Inferior parietal cortex (tissue), 1 donor: ENCODE data around the gene NKAIN4.

Source experiments
- DNase-seq: peaks from one replicate; pipeline ENCODE4 v3.0.0-alpha.2; 2016; ENCODE audit errors: extremely low spot score

Gene NKAIN4

DNA sequence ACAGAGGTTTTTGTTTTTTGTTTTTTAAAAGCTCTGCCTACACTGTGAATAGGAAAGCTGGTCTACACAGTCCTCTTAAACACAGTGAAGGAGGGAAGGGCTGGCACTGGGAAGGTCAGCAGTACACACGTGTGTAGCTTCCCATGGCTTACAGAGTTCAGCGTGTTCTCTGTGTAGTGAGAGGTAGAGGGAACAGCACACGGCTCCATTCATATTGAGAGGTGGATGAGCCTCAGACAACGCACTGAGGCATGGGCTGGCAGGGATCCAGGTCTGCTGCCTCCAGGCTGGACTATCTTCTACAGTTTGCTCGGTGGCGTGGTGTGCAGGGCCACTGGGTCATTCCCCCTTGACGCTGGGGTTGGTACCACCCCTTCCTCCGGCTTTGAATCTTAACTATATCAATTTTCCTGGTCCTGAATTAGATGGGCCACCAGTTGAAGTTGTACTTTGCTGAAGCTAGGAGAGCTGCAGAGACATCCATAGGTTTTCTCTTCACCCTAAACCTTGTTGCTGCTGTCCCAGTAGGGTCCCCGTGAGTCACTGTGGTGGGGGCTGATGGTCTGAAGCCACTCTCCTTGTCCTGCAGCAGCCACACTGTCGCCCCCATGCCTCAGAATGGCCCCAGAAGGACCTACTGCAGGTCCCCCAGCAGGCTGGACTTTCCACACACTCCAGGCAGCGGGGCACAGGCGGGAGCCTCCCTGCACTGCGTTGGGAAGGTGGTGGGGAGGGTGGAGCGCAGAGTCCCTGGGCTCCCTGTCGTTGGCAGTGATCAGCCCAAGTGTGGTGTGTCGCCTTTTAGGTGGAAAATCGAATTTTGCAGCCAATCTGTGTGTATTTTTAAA, 20.3 kb upstream of the NKAIN4 start:
- DNase-seq, result no peak

DNA sequence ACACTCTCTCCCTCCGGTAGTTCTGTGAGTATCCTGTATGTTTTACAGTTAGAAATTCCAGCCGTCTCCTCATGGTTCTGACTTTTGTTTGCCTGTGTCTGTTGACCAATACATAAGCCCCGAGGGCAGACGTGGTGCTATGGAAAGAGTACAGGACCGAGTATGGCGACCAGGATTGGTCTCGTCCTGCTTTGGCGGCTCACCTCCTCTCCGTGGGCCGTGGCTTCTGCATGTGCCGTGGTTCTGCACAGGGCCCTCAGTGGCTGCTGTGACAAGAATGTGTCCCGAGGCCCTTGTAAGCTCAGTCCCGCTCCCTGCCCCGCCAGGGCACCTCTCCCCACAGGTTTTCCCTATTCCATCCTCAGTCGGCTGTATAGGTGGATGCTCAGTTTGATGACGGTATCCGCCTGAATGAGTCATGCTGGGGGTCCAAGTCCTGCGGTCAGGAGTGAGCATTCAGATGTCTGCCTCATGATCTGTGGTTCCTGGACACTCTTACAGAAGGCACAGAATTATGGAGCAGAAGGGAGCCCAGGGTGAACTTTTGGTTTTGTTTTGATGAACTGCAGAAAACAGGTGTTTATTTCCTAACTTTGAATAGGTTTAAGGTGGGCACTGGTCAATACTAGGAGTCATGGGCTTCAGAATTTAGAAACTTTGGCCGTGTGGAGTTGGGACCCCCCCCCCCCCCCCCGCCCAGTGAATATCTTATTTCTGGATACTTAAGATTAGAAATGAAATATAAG, 19.5 kb upstream of the NKAIN4 start:
- no peak for DNase-seq

DNA sequence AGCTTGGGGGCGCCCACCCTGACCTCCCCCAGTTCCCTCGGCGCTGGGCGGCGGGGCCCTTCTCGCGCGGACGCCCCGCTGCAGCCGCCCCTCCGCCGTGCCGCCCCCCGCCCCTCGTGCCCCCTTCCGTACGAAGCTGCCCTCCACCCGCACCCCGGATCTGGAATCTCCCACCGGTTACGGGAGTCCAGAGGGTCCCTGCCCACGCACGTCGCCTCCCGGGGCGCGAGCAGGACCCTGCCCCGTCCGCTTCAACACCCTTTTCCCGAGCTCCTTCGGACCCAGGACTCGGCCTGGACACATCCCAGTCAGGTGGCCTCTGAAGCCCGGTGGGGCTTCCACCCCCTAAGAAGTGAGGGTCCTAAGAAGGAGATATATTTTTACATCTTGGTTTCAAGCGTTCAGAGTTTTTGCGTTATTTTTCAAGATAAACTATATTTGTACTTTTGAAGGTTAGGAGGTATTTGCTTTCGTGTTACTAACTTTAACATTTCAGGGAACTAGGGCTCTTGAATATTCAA, 18.9 kb upstream of the NKAIN4 start:
- no peak for DNase-seq

DNA sequence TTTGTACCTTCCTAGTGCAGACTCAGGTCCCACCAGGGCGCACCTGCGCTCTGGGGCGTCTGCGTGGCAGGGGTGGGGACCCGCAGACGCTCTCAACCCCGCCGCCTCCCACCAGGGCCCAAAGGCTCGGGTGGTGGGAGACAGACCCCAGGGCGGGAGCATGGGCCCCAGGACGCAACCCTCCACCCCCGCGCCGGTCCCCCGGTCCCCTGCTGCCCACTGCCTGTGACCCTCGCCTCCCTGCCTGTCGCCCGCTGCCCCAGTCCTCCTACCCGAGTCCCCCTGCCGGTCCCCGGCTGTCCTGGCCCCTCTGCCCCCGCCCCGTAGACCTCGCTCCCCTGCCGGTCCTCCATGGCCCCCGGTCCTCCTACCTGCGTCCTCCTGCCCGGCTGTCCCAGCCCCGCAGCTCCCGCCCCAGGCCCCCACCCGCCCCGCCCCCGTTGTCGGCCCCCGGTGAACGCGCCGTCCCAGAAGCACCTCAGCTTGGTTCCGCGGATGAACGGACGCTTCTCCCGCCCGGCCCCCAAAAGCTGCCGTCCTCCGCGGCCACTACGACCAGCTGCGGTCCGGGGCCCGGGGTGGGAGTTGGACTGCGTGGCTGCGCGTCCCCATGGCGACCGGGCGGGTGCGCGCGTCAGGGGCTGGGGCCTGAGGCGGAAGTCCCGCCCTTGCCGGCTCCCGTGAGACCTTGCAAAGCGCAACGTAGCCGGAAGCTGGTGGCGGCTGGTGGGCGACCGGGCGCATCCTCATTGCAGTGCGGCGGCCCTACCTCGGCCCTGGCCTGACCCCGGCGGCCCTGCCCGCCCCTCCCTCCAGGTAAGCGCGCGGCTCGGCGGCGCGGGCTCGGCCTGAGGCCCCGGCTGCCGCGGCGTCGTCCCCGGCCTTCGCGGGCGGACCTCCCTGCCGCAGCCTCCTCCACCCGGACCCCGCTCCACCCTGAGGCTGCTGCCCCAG, 18.1 kb upstream of the NKAIN4 start, which contains the start of gene ARFGAP1:
Gene ARFGAP1, plus strand, starts transcription at position 709 of the 954 bp plus-strand sequence. CDS start 2,768 bp downstream, outside the sequence.
- peak; percentile 85 for DNase-seq

DNA sequence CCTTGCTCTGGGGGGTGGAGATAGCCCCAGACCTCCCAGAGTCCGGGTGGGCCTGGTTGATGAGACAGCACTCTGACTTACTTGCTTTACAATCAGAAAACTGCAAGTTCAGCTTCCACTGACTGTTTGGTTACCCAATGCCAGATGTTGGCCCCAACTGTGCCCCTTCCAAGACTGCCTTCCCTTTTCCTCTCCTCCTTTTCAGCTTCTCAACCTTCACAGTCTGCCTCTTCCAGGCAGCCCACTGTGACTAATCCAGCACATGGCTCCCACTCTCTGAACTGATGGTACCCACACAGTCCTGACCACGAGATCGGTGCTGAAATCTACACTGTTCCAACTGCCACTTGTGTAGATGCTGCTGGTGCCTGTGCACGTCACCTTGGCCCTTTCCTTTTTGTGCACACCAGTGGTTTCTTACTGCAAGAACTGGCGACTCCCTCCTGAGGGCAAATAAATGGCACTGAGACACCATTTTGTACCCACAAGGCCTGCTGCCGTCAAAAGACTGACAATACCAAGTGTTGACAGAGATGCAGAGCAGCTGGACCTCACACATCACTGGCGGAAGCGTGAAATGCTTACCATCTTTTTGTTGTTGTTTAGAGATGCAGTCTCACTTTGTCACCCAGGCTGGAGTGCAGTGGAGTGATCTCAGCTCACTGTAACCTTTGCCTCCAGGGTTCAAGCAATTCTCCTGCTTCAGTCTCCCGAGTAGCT, 16.5 kb upstream of the NKAIN4 start:
- DNase-seq, result no peak

DNA sequence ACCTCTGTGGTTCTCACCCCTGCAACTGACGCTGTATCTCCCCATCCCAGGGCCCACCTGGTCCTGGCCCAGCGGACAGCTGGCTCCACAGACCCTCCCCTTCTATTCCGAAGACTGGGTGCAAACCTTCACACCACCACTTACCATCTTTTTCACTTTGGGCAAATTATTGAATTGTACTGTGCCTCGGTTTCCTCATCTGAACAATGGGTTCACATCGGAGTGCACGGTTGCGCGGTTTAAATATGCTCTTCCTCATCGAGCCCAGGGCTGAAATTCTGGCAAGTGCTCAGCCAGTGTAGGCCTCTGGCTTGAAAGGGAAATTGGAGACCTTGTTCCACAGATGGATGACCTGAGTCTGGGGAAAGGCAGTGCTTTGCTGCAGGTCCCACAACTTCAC, 15.5 kb upstream of the NKAIN4 start:
- no peak for DNase-seq

DNA sequence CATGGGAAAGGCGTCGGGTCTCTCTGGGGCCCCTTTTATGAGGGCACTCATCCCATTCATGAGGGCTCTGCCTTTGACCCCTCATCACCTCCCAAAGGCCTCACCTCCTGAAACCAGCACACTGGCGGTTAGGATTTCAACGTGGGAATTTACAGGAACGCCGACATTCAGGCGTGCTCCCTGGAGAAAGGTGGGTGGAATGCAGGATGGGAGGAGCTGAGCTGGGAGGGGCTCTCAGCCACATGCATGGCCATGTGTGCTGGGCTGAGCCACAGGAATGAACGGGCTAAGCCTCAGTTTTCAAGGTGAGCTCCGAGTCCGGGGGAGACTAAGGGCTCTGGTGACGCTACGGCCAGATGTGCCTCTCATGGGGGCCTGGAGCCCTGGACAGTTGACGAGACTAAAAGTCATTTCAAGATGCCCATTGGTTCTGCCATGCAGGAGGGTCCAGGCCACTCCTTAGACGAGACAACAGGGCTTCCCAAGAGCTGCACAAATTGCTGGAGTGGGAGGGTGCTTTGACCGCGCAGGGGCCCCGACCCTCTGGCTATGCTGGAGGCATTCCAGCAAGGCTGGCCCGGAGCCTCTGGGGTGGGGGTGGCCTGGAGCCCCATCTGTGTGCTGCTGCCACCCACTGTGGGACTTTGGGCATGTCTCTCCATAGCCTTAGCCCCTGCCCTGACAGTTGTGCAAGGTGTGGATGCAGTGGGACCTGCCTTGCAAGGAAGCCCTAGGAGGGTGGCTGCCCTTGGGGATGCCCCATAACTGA, 14.6 kb upstream of the NKAIN4 start:
- no peak for DNase-seq

DNA sequence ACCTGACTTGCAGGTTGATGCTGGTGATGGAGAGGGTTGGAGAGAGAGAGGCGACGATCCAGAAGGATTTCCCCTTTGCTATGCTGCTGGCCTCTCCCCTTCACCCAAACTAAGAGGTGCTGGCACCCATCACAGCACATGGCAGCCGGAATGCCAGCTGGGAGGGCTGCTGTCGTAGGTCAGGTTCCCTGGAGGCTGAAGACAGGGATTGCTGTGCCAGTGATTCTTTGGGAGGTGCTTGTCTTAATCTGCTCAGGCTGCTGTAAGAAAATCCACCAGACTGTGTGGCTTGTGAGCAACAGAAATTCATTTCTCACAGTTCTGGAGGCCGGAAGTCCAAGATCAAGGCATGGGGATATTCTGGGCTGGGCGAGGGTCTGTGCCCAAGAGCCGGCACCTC, 14.0 kb upstream of the NKAIN4 start:
- DNase-seq, result no peak

DNA sequence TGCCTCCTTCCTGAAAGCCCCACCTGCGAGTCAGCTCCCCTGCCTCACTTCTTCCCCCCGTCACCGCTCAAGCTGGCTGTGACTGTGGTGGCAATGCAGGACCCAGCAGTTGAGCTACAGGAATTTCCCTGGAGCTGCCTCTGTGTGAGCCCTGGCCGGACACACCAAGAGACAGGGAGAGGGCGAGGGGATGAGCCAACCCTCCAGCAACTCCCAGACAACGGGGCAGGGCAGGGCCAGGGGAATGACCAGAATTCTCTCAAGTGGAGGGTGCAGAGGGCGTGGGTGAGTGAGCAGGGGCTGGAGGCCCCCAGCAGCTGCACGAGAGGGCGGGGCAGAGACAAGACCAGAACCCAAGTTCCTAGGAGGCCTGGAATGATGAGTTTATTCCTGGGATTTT, 13.4 kb upstream of the NKAIN4 start:
- DNase-seq, result no peak

DNA sequence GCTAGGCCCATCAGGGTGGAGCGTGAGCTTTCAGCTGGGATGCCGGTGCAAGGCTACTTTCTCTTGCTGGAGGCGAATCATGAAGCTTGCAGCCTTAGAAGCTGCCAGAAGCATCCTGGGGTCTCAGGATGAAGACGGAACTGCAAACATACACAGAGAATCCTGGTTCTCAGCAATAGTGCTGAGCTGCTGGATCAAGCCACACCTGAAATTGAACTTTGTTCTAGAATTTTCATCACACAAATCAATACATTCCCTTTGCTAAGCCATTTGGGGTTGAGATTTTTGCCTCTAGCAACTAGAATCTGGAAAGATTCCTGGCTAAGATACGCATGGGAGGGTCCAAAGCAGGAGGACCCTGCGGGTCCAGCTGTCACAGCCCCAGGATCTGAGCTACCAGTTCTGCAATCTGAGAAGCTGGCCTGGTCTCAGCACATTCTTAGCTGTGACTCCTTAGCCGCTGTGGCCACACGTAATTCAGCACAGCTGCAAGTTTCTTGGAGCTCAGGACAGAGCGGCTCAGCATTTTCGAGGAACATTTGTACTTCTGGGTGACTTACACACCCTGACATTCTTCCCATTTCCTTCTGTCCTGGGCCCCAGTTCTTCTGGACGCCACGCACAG, 11.7 kb upstream of the NKAIN4 start:
- DNase-seq, result no peak

DNA sequence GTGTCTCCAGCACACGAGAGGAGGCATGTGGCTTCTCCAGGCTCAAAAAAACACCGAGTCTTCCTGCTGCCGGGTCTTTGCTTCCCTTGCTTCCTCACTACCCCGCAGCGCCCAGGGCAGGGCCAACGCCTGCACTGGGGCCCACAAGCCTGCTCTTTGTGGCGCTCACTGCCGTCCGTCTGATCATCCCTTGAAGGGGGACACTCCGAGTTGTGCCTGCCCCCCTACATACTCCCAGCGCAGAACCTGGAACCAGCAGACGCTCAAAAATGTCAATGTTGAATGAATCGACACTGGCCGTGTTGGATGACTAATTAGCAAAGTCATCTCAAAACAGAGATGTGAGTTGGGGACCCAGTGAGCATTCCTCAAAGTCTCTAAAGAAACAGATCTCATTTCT, 10.3 kb upstream of the NKAIN4 start:
- DNase-seq, result no peak

DNA sequence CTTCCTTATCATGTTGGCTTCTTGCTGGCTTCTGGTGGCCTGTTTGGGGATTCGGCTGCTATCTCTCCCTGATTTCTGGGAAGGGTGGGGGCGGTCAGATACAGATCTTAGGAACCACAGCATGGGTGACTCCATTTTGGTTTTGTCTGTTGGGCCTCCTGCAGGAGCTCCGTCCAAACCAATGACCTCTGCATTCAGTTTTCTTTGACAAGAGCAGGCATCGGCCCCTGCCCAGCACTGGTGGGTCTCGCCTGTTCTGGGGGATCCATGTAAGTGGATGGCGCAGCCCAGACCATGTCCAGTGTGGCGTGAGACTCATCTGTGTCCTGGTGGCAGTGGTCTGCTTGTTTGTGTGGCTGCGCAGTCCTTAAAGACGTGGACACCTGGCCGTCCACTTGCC, 9.7 kb upstream of the NKAIN4 start:
- no peak for DNase-seq

DNA sequence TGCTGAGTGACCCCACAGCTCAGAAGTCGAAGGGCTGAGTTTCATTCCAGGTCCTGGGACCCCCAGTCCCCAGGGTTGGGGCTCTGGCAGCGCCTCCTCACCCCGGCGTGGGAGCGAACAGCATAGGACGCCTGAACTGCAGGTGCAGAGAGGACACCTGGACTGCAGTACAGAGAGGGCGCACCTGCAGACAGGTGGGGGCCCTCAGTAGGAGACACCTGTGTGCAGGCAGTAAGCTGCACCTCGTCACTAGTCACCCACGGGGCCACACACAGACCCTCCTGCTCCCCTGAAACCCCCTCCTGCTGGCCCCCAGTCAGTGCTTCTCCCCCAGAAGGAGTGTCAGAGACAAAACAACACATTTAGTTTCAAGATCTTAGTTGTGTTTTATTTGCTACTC, 8.6 kb upstream of the NKAIN4 start:
- DNase-seq, result no peak

DNA sequence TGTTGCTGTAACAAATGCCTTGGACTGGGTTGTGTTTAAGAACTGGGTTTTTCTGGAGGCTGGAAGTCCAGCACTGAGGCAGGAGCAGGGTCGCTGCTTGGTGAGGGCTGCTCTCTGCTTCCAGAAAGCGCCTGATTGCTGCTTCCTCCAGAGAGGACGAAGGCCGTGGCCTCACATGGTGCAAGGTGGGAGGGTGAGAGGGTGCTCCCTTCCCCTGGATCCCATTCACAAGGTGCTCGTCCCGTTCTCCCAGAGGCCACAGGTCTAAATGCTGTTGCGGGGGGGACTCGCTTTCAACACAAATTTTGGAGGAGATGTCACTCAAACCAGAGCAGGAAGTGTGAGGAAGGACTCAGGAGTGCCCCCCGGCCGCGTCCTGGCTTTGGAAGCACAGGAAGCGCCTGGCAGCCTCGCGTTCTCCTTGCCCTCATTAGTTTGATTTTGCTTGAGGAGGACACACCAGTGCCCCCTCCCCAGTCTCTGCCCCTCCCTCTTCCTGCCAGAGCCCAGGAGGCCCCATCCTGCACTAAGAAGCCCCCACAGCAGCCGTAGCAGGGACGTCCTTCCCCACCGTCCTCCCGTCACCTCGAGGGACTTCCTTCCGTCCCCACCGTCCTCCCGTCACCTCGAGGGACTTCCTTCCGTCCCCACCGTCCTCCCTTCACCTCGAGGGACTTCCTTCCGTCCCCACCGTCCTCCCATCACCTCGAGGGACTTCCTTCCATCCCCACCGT, 7.7 kb upstream of the NKAIN4 start:
- DNase-seq, result no peak

DNA sequence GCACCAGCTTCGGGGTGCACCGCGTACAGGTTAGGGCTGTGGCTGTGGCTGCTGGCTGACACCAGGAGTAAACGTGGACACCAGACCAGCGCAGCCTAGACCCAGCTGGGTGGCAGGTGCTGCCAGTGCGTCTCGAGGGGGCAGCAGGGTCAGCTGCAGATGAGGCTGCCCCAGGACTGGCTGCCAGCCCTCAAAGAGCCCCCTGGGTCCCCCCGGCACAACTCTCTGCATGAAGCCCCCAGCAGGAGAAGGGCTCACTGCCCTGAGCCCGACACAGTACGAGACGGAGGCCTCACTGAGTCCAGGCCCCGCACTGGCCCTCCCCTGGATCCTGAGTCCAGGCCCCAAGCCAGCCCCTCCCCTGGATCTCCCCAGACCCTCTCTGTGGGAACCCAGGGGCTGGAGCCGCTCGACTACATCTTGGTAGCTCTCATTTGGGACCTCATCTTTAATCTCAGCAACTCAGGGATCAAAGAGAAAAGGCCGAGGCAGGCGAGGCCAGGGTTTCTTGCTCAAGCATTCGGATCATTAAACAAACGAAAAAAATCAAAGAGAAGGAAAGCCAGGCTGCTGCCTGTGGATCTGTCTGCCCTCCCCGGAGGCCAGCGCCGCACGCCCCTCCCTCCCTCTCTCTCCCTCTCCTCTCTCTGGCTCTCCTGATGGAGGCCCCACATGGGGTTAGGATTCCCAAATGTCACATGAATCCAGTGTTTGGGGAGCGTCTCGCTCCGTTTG, 7.0 kb upstream of the NKAIN4 start:
- DNase-seq, result no peak

DNA sequence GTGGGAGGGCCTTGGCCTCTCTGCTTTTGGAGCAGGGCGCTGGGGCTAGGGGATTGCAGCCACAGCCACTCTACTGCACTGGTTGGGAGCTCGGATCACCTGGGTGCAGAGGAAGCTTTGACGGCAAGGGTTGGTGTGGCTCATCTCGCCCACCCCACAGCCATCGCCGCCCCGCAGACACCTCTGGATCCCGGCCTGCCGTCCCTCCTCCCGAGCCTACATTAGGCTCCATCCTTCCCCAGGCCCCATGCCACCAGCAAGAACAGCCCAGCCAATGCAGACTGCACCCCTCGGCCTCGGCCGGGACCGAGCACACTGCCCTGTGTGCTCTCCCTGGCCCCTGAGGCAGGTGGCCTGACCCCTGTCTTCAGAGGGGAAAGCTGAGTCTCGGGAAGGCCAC, 6.3 kb upstream of the NKAIN4 start:
- no peak for DNase-seq

DNA sequence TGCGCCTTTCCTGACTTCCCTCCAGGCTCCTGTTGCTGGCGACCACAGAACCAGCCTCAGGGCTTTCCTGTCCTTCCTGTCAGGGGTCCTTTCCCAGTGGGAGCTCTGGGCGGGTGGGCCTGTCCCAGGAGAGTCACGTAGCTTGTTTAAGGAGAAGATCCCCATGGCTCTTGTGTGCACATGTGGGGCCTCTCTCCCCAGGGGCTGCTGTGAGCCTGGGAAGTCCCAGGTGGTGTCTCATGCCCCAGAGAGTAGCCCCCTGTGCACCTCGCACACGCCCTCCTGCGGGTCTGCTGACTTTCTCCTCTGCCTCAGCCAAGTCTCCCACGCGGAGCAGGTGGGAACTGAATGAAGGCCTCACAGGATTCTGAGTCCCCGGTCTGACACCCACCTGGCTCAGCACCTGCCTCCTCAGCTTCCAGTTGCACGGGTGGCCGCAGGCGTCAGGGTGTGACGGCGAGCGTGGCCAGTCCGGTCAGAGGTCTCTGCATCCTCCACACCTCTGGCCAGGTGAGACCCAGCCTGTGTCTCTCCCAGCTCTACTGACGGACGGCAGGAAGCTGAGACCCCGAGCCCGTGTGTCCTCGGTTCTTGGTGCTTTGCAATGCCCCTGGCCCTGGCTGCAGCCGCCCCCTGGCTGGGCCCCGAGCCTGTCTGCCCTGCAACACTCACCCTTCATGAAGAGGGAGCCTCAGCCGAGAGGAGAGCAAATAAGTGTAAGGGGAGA, 5.6 kb upstream of the NKAIN4 start:
- DNase-seq, result no peak

DNA sequence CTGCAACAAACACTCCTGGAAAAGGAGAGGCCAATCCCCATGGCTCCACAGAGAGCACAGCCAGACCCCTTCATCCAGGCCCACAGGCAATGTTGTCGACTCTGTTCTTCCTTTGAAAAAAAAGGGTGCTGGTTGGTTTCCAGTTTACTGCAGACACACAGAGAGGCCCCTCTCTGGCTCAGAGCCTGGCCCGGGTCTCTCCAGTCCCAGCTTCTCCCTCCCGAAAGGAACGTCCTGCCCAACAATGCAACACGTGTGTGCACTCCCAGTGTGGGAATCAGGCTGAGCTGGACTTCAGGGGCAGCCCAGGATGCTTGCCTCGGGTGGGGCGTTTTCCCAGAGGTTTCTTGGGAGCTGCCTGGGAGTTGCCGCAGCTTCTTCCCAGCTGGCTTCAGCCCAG, 4.5 kb upstream of the NKAIN4 start:
- no peak for DNase-seq
